ENCODE results near the gene TCTN1. TPM values are rescaled to one million over a fixed set of nuclear protein-coding genes. Genes with fewer than 3 reads are reported as not detected.

The TCTN1 gene
- total and polyA plus RNA-seq, 2 of the 4 experiments (the other 2 are of a cell fraction), result 11.7 to 18.8 TPM

DNA sequence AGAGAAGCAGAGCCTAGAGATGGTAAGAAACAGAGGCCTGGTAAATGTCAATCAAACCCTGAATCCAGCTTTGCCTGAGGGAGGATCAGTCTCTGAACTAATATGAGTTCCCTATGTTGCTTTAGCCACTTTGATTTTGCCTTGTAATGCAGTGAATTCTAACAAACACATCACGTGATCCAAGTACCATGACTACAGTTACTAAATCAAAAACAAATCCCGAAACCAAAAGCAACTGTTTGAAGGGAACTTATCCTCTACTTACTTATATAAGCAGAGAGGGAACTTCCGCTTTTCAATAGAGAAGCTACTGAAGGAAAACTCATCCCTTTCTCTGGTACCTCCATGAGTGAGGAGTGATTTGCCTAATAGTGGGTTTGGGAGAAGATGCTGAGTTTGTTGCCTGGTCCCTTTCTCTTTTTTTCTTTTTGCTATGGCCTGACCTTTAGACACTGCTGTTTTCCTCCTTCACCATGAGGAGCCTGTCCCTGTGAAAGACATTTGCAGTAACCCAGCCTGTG is 23.1 kb upstream of the TCTN1 start:
- Histone ChIP-seq H4K5ac (ENCODE audit: low read depth, low read length) (no peak overlapping the region), H4K91ac (ENCODE audit: insufficient read depth, low read depth, low read length) (no peak overlapping the region), H3K56ac (ENCODE audit: extremely low read depth, insufficient read depth, low read length) (no peak overlapping the region), H2AK9ac (replicated peaks; ENCODE audit: low read depth, low read length, poor library complexity) (no peak overlapping the region), H2BK120ac (ENCODE audit: low read depth, low read length) (no peak overlapping the region), H3K27ac (ENCODE audit: insufficient read depth, low read length) (no peak overlapping the region), H2BK15ac (ENCODE audit: low read depth, low read length) (no peak overlapping the region), H2AK5ac (ENCODE audit: low read depth, low read length) (no peak overlapping the region), H4K20me1 (ENCODE audit: insufficient read depth, low read length) (no peaks in the 10 kb centered on the region), H3K4ac (ENCODE audit: low read depth, low read length) (no peak overlapping the region), H4K8ac (ENCODE audit: low read depth in 2 of 2, low read length in 2 of 2) (0 out of 4 replicates have a peak overlapping the region, but pooled peaks of 1 of the 2 experiments have one; percentile 76), H3K79me1 (ENCODE audit: low read depth in 1 of 2, low read length in 2 of 2) (no peaks in the 10 kb centered on the region), H3K27me3 (ENCODE audit: control insufficient read depth, insufficient read depth, low read length) (no peaks in the 10 kb centered on the region), H3K23ac (ENCODE audit: low read depth, low read length) (no peak overlapping the region), H3K9ac (ENCODE audit: low read depth, low read length) (no peak overlapping the region), H3K18ac (ENCODE audit: low read depth, low read length) (peak overlapping the region; percentile 64; the same call in 1 of the 2 replicates), H2BK5ac (ENCODE audit: low read depth, low read length, poor library complexity, severe bottlenecking) (no peak overlapping the region), H3K36me3 (ENCODE audit: control insufficient read depth, insufficient read depth, low read length) (no peaks in the 10 kb centered on the region), H2BK20ac (ENCODE audit: low read depth, low read length) (no peak overlapping the region), H3K4me2 (ENCODE audit: low read depth, low read length) (no peak overlapping the region), H3K9me3 (ENCODE audit: control insufficient read depth, insufficient read depth, low read length) (no peaks in the 10 kb centered on the region), H3K4me1 (ENCODE audit: control insufficient read depth, insufficient read depth, low read length) (peaks cover 5% of the 10 kb centered on the region; the same call in 1 of the 2 replicates), H3K4me3 (ENCODE audit: insufficient read depth, low read depth, low read length) (no peak overlapping the region), H3K14ac (replicated peaks; ENCODE audit: low read depth, low read length) (no peak overlapping the region), H2AFZ (replicated peaks; ENCODE audit: low read length, poor library complexity) (no peak overlapping the region), H3K9me1 (ENCODE audit: insufficient read depth, low read length) (no peaks in the 10 kb centered on the region)
- no CpG with 5 or more reads among the region's 3 CpGs for WGBS, 2 experiments (ENCODE audit: extremely low coverage in 2 of 2, insufficient read length in 1 of 2)
- ATAC-seq (ENCODE audit: low read depth) (peak; percentile 27; the same call in 1 of the 2 replicates), DNase-seq (peak; percentile 44)
- no peak for TF ChIP-seq RCOR1 (IDR thresholded peaks at IDR 0.05; ENCODE audit: insufficient replicate concordance, low read length)
- TF ChIP-seq, protein P1, sequence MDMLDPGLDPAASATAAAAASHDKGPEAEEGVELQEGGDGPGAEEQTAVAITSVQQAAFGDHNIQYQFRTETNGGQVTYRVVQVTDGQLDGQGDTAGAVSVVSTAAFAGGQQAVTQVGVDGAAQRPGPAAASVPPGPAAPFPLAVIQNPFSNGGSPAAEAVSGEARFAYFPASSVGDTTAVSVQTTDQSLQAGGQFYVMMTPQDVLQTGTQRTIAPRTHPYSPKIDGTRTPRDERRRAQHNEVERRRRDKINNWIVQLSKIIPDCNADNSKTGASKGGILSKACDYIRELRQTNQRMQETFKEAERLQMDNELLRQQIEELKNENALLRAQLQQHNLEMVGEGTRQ (IDR thresholded peaks at IDR 0.05; ENCODE audit: low read depth, low read length), result peak; percentile 50; the same call in 1 of the 2 replicates
- no peak for TF ChIP-seq RAD21 (IDR thresholded peaks at IDR 0.05; ENCODE audit: low read length)
- no peak for TF ChIP-seq POLR2A (IDR thresholded peaks at IDR 0.05; ENCODE audit: low read depth, low read length)
- POLR2A ChIA-PET (ENCODE audit: unreplicated experiment), result no interaction called here
- dilution Hi-C loops (cut with HindIII; ENCODE audit: low sequenced_read_pairs, unreplicated experiment) (no loop called here), intact Hi-C loops (cut with micrococcal nuclease) (no loop called here), in situ Hi-C loops (cut with MboI; ENCODE audit: low sequenced_read_pairs) (no loop called here)
- no TSS peak for BruUV-seq (replicated peaks)
- CTCF ChIA-PET, result no interaction called here

Data from IMR-90 (cell line).